WERI-Rb-1 (cell line): ENCODE measurements around the gene FOXP4.

Experiments
- DNase-seq: peaks from one replicate; pipeline ENCODE4 v3.0.0-alpha.2; 2020
- H3K27ac ChIP-seq: fragments of 250-450 bp; sonication (Bioruptor Pico); 2 replicates; pipeline ENCODE4 v1.5.1; 2020; ENCODE audit warnings: mild to moderate bottlenecking, moderate library complexity
- H3K27me3 ChIP-seq: fragments of 250-450 bp; sonication (Bioruptor Pico); 2 replicates; pipeline ENCODE4 v1.5.1; 2021; ENCODE audit warnings: mild to moderate bottlenecking, low read depth, moderate library complexity; ENCODE audit not compliant: insufficient read depth, severe bottlenecking
- H3K36me3 ChIP-seq: fragments of 250-450 bp; sonication (Bioruptor Pico); 2 replicates; pipeline ENCODE4 v1.5.1; 2020; ENCODE audit warnings: mild to moderate bottlenecking, moderate library complexity
- H3K4me3 ChIP-seq: 2 replicates; pipeline ENCODE4 v1.5.1; 2011; ENCODE audit warnings: low read depth, mild to moderate bottlenecking, control low read depth, low read length
- H3K9me3 ChIP-seq: fragments of 250-450 bp; sonication (Bioruptor Pico); 2 replicates; pipeline ENCODE4 v1.5.1; 2021; ENCODE audit warnings: mild to moderate bottlenecking, moderate library complexity; ENCODE audit not compliant: severe bottlenecking
- CTCF ChIP-seq: IDR thresholded peaks from 2 replicates; pipeline ENCODE4 v1.5.1; 2011; ENCODE audit warnings: low read depth, mild to moderate bottlenecking, control low read depth, inconsistent platforms, low read length

The FOXP4 gene

GRCh38 chr6:41572613-41573012 is 26.4 kb downstream of the FOXP4 start:
- Histone ChIP-seq H3K36me3 (peaks cover 79% of the 10 kb centered on the region), H3K4me3 (no peak overlapping the region), H3K27ac (no peak overlapping the region), H3K27me3 (no peaks in the 10 kb centered on the region), H3K9me3 (no peaks in the 10 kb centered on the region)
- DNase-seq, result no peak
- TF ChIP-seq CTCF, result no peak

- no peak for TF ChIP-seq CTCF
Observed at GRCh38 chr6:41573276-41573675, 27.1 kb downstream of the FOXP4 start.

GRCh38 chr6:41573985-41574384 is 27.8 kb downstream of the FOXP4 start:
- H3K9me3 ChIP-seq, result no peaks in the 10 kb centered on the region
- no peak overlapping the region for H3K4me3 ChIP-seq
- no peaks in the 10 kb centered on the region for H3K27me3 ChIP-seq
- no peak for TF ChIP-seq CTCF
- peaks cover 66% of the 10 kb centered on the region for H3K36me3 ChIP-seq
- DNase-seq, result no peak
- no peak overlapping the region for H3K27ac ChIP-seq

More at GRCh38 chr6:41573276-41573675, 27.1 kb downstream of the FOXP4 start:
- no peak overlapping the region for H3K4me3 ChIP-seq
- no peak overlapping the region for H3K27ac ChIP-seq
- H3K9me3 ChIP-seq, result no peaks in the 10 kb centered on the region
- H3K36me3 ChIP-seq, result peaks cover 73% of the 10 kb centered on the region
- no peak for DNase-seq
- no peaks in the 10 kb centered on the region for H3K27me3 ChIP-seq

- Histone ChIP-seq H3K27me3 (no peaks in the 10 kb centered on the region), H3K36me3 (peaks cover 56% of the 10 kb centered on the region)
- no peak for TF ChIP-seq CTCF
Observed at GRCh38 chr6:41575598-41575997, 29.4 kb downstream of the FOXP4 start.

GRCh38 chr6:41576667-41577066 is 30.5 kb downstream of the FOXP4 start:
- Histone ChIP-seq H3K36me3 (peaks cover 53% of the 10 kb centered on the region), H3K27ac (peak overlapping the region; percentile 93), H3K27me3 (no peaks in the 10 kb centered on the region), H3K4me3 (no peak overlapping the region), H3K9me3 (no peaks in the 10 kb centered on the region)
- no peak for TF ChIP-seq CTCF
- DNase-seq, result no peak

More at GRCh38 chr6:41575598-41575997, 29.4 kb downstream of the FOXP4 start:
- H3K4me3 ChIP-seq, result no peak overlapping the region
- H3K9me3 ChIP-seq, result no peaks in the 10 kb centered on the region
- no peak for DNase-seq
- no peak overlapping the region for H3K27ac ChIP-seq
